Posterior cingulate gyrus (tissue), 11 donors: Measurements from ENCODE around the gene LRRC36.

Source experiments
- DNase-seq, 10 donors: peaks; one replicate each; pipeline versions ENCODE4 v3.0.0 to v3.0.0-alpha.2; 2020 to 2021; ENCODE audit warnings: mixed read lengths in 3 of 10
- intact Hi-C: fragments of 100-400 bp; cut with DNase I; formaldehyde crosslinking; loops from one replicate; pipeline ENCODE4 v1.15.1; 2023

The LRRC36 gene

DNA sequence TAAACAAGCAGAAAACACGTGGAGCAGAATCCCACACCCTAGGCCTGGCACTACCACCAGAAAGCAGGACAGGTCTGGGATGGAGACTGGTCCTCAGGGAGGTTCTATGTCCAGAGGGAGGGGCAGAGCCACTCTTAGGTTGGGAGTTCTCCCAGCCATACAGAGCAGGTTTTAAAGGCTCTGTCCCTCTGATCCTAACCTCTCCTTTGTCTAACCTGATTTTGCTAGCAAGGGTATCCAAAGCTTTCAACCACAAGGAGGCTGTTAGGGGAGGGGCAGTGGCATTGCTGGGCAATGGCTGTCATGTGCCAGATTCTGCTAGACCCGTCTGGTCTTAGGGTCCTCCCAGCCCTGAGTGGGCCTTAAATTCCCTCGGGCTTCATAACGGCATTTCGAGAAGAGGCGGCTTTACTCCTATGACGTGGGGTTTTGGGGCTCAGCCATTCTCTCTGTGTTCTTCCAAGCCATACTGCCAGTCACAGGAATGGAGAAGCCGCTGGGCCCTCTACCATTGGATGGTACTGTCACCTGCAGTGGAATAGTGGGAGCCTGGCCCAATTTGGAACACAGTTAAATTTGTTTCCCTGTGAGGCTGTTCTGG, 61.0 kb downstream of the LRRC36 start:
- intact Hi-C loops = no loop called here
- peak in 1 of 10 donors; percentile 81 for DNase-seq

DNA sequence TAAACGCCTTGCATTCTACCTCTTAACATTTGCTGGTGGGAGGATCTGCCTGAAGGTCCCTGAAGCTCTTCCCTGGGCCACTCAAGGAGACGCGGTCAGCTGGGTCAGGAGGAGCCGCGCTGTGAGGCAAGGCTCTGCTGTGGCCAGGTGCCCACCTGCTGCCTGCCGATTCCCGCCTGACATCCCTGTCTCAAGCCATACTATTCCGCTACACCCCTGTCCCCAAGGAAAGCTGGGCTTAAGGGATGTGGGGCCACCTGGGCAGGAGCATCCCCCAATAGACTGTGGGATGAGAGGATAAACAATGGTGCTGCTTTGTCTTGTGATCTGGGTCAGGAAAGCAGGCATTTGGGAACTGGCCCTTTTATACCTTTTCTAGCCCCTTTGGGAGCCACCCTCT, 61.6 kb downstream of the LRRC36 start:
- intact Hi-C loops = no loop called here

DNA sequence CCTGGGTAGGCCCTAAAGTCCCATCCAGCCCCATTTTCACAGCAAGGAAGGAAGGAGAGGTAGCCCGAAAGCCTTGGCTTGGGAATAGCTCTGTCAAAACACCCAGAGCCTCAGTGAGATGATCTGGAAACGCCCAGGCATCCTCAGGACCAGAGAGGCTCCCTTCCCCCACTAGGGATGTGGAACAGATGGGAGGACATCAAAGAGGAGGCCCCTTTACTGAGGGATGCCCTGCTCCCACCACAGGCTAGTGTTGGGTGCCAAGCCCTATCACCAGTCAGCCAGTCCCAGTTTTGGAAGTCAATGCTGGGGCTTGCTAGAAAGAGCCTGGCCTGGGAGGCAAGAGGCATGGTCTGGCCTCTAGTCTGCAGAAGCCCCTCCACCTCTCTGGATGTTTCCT, 62.0 kb downstream of the LRRC36 start:
- intact Hi-C loops = no loop called here
- DNase-seq = no peak

More for the DNA sequence above, 61.6 kb downstream of the LRRC36 start:
- no peak for DNase-seq

DNA sequence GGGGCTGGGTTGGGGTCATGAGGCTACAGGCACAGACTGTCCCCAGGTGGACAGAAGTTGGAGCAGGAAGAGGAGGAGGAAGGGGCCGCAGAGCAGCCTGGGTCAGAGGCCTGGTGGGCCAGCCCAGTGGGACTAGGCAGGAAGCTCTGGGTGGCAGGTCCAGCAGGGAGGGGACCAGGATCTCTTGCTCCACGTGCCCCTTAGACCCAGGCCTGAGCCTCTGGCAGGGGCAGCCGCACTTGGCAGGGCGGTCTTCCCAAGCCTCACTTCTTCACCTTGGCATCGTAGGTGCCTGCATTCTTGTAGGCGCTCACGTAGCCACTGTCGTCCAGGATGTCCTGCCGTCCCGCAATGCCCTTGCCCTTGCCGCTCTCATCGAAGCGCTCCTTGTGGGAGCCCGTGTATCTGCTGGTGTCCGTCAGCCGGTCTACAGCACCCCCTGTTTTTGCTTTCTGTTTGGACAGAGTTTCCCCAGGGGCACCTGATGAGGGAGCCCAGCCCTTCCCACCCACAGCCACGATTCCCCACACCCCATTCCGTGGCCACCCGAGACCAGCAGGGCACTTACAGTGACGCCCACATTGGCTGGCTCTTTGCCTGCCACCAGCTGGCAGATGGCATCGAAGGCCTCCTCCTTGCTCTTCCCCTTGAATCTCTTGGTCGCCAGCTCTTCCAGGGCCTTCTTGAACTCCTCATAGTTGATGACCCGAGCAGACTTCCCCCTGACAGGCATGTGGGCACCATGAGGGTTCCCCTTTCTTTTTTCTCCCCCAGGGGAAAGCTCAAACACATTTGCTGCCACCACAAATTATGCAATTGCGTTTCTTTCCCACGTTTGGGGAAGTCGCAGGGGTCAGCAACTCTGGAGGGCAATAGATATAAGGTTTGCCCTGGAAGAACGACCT, 63.5 kb downstream of the LRRC36 start:
- intact Hi-C loops = no loop called here

DNA sequence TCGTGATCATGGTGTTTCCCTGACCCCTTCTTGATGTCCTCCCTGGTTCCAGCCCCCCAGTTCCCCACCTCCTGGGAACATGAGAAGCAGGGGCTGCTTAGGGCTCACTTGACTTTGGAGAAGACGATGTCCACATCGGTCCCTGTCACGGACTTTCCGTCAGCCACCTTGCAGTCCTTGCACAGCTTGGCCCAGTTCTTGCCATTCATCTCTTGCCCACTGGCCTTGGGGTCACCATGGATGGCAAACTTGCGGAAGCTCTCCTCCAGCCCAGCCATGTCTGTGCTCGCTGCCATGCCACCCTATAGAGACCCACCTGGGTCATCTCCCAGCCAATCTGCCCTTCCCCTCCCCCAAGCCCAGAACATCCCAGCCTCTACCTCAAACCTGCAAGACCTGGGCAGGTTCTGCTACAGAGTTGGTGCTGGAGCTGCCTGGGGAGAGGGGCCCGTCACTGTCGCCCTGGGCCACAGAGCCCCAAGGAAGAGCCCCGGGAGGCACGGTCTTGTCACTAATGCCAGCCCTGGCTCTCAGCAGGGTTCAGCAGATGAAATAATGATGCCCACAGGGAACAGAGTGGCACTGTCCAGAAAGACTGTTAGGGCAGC, 64.3 kb downstream of the LRRC36 start:
- intact Hi-C loops = no loop called here
- no peak for DNase-seq

More for the DNA sequence above, 63.5 kb downstream of the LRRC36 start:
- peak in 5 of 10 donors; percentile 49 to 94 (median 61) for DNase-seq

DNA sequence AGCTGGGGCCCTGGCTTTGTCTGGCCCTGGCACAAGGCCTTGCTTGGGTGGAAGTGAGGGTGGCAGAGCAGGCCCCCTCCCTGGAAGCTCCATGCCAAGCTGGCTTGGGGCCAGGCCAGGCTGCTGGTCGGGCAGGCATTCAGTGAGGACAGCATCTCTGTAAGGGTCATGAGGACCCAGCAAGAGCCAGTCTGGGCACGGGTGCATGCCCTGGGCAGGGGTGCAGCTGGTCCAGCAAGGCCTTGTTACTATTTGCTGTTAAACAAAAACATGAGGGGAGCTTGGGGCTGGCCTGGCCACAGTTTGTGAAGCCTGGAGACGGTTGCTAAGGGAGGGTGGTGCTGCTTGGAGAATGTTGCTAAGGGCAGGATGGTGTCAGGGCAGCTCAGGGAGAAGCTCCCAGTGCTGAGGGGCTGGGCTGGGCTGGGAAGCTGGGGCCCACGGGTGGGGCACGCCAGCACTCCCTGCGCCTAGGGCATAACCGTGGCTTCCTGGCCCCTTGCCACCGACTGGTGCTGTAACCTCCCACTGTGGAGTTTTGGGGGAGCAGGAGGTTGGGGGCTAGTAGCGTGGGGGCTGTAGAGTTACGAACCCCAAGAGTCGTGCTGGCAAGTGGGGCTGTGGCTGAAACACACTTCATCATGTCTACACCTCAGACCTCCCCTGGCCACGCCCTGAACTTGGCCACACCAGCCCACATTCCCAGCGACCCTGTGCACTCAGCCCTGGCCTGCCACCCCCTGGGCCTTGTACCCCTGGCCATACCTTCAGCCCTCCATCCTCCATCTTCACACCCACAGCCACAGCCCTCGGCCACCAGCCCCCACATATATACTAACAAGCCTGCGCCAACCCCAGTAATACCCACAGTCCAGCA, 65.0 kb downstream of the LRRC36 start:
- peak; percentile 89 to 99 (median 93) for DNase-seq
- intact Hi-C loops = no loop called here

DNA sequence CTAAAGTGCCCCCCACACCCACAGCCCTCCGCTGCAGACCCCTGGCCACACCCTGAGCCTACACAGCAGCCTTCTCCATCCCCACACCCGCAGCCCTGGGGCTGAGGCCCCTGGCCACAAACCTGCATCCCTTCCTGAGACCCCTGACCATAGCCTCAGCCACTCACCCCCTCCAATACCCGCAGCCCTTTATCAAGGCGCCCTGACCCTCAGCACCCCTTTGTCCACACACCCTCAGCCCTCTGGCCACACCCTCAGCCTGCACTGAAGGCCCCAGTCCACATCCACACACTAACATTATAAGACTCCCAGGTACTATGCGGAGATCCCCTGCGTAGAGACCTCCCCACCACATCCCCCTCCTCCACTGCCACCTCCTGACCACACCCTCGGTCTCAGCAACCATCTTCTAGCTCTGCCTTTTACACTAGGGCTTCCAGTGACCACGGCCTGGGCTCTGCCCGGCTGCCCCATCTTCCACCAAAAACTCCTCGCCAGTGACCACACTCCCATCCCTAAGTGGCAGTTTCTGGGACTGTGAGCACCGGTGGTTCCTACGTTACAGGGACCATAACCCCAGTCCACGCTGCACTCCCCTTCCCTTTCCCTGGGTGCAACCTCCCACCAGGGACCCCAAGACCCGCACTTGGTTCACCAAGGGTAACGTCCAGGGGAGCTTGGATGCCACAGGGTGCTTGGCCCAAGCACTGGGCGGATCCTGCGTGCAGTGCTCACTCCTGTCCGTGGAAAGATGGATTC, 65.9 kb downstream of the LRRC36 start:
- no peak for DNase-seq
- intact Hi-C loops = no loop called here

DNA sequence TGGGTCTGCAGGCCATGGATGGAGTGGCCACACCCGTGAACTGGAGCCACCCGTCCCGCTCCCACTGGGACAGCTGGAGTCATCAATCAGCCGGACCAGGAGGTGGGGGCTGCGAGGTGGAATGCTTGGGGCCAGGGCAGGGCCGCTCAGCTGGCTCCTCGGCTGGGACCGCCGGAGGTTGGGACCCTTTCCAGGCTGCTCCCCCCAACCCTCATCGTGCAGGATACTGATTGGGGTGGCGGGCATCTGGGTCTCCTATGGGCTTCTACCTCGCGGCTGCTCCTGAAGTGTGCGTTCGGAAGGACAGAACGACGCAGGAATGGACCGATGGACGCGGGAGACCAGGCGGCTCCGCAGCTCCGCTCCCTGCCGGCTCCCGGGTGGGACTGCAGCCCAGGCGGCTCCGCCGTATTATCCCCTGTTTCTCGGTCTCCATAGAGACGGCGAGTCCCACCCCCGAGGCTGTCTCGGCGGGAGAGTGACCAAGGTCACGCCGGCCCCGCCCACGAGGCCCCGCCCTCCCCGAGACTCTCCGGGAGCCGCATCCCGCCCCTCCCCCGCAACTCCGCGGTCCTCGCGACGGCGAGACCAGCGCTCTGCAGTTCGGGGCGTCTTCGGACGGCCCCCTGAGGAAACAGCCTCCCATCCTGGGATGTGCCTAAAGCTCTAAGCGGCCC, 66.6 kb downstream of the LRRC36 start, which contains the start of gene TPPP3:
TPPP3 (minus strand) TSS at position 388 of the 677 bp plus-strand sequence. CDS start 2,387 bp downstream, outside the sequence.
- peak; percentile 79 to 98 (median 88) for DNase-seq
- intact Hi-C loops = no loop called here

DNA sequence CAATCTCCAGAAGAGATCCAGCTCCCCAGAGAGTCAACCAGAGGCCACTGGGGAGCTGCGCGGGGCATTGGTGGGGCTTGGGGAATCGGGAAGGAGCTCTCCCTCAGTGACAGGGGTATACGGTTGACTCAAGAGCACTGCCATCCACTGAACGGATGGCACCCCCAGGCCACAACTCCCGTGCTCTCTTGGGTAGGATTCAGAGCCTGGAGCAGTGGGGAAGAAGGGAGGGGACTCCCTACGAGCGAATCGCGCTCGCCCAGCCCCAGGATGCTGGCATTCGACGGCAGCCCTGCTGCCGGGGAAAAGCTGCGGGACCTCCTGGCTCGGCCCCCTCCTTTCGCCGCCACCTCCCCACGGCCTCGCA, 67.2 kb downstream of the LRRC36 start:
- intact Hi-C loops = no loop called here
- peak in 1 of 10 donors; percentile 86 for DNase-seq

DNA sequence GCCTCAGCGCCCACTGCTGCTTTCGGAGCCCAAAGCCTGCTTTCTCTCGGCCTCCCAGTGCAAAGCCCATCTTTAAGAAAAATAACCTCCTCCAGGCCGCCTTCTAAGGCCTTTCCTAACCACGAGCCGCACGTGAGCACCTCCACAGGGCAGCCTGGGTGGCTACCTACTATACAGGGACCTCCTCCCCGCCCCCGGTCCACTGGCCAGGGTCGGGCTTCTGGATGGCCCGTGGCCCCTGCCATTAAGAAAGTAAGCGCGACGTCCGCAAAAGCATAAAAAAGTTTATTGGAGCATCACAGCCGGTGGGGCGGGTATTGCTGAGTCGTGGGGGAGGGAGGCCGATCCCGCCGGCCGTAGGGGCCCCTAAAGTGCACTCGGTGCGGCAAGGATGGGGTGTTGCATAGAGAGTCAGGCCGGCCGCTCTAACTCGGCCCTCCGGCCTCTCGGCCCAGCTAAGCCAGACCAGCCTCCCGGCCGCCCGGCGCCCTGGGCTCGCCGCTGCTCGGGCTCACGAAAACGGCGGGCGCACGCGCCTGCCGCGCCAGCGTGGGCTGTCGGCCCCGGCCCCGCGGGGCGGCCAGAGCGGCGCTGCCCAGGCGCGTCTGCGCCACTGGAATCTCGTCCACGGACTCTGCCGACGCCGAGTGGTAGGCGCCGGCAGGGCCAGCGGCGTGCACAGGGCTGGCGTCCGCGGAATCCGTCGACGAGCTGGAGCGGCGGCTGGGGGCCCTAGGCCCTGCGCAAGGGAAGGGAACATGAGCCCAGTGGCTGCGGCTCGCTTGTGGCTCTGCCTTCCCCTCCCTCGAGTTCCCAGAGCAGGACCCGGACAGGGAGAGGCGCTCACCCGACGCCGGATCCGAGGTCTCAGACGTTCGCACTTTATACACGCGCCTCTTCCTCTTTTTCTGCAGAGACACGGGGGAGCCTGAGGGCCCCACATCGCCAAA, 67.8 kb downstream of the LRRC36 start:
- peak in 1 of 10 donors; percentile 82 for DNase-seq
- intact Hi-C loops = no loop called here

DNA sequence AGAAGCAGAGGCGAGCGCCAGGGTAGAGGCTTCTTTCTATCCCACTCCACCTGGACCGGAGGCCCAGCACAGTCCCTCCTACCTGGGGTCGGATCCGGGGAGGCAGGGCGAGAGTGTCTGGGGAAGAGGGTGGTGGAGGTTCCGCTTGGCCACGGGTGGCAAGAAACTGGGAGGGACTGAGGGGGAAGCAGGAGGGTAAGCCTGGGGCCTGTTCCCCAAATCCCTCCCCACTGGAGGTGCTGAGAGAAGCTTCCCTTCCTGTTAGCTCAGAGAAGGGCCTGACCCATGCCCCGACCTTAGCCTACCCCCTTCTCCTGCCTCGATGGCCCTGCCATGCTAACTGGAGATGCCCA, 68.5 kb downstream of the LRRC36 start:
- peak in 1 of 10 donors; percentile 76 for DNase-seq
- intact Hi-C loops = no loop called here

DNA sequence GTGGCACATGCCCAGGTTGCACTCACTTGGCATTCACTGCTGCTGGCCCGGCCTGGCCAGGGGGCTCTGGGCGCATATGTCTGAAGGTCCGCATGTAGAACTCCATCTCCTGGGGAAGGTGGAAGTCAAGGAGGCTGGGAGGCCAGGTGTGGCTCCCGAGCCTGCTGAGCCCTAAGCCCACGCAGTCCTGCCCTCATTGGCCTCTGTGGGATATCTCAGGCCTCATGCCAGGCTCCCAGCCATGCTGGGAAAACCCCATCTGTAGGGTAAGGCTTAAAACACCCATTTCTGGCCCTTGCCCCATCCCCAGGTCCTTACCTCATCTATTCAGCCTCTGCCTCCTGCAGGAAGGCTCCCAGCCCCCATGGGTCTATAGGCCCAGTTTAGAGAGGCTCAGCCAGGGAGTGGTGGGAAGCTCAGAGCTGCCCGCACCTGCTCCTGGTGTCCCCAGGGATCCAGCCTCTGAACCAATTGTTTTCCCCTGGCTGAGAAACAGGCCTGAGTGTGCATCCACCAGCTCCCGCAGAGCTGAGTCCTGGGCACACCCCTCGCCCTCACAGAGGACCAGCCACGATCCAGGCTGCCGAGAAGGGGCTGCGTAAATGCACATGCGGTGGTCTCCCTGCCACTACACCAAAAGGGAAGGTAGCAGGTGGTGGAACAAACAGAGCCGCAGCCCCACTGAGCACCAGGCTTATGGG, 69.0 kb downstream of the LRRC36 start:
- intact Hi-C loops = no loop called here
- peak in 1 of 10 donors; percentile 66 for DNase-seq

DNA sequence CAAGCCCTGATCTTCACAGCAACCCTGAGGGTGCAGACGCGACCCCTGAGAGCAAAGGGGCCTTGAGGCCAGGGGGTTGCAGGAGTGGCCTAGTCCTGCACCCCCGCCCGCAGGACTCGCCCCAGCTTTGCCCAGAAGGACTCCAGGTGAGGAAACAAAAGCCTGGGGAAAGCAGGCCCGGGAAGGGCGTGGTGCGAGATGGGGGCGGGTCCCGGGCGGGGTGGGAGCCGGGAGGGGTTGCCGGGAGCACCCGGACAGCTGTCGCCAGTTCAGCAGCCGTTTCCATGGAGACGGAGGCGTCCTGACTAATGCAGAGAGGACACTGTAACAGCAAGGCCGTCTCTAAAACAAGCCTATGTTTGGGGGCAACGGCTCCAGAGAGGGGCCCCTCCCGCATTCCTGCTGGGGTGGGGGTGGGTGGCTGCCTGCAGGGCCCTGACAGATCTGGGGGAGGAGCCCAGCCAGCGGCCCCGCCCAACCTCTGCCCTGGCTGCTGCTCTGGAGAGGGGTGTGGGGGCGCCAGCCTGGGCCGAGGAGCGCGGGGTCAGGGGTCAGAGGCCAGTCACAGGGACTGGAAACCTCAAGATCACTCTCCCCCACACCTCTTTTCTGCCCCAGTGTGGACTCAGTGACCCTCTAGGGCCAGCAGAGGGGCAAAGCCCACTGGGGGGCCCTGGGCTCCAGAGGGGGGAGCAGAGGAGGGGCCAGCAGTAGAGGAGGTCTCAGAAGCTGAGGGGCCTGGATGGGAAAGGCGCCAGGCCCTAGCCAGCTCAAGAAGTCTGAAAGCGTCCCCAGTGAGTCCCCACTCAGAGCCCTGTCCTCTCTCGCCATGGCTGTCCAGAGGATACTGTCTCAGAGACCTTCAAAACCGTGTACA, 69.8 kb downstream of the LRRC36 start:
- intact Hi-C loops = no loop called here
- peak in 4 of 10 donors; percentile 49 to 93 (median 70) for DNase-seq

DNA sequence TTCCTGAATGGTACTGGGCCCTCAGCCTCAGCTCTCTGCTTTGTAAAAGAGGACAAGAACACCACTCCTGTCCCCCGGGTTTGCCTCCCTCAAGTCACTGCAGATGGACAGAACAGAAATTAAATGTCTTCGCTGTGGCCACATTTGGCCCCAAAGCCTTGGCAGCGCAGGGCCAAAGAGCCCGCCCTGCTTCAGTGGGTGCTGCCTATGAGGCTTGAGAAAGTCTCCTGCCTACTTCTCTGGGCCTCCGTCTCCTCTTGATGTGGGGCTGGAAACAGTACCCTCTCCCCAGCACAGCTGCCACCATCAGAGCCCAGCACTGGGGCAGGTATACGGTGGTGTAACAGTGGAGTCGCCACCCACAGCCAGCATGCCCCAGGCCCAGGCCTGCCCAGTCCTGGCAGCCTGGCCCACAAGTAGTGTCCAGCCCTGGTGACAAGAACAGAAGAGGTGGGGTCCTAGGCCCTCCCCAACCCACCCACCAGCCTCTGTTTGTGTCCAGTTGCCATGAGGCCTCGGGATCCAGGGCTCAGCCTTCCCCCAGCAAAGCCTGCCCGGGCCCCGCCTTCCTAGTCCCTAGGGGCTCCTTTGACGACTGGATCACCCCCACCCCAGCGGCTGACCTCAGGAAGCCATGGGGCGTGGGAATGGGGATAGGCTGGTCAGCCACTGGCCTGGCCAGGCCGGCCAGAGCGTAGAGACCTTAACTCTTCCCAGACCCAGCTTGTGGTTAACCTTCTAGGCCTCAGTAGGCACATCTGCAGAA, 70.6 kb downstream of the LRRC36 start:
- intact Hi-C loops = no loop called here
- peak in 2 of 10 donors; percentile 48 to 79 for DNase-seq

DNA sequence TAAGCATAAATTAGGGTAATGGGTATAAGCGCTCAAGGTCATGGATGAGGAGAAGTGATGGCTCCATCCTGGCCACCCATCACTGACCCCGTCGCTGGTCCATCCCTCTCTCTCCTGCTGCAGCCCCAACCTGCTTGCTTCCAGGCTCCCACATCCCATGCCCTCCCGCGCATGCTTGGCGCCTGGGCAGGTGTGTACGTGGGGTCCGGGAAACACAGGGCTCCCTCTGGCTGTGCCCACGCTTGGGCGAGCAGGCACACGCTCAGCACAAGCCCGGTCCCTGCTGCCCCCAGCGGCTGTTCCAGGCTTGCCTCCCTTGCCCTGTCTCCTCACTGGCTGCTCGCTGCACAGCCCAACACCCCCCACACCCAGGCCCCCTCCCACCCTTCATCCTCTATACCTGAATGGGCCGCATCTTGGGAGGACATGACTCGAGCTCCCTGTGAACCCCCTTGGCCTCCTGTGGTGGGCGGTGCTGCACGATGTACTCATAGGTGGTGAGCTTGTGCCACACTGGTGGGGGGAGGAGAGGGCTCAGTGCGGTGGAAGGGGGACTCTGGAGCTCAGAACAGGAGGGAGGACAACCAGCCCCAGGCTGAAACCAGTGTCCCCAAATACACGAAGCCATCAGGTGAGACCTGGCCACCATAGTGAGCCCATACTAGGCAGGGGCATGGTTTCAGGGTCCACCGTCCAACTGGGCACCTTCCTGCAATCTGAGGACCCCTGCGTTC, 71.4 kb downstream of the LRRC36 start:
- peak in 2 of 10 donors; percentile 67 to 77 for DNase-seq
- intact Hi-C loops = loop anchor here (2.0 kb wide), 1 partner anchor 25 kb away; no protein-coding TSS in a partner anchor
